Measurements from ENCODE around the gene DNAJA2. TPM values are rescaled to one million over a fixed set of nuclear protein-coding genes. Genes with fewer than 3 reads are reported as not detected.

DNAJA2 gene
- total RNA-seq, 3 donors from 2014 or later: 90.0 to 105 (median 102) TPM

DNA sequence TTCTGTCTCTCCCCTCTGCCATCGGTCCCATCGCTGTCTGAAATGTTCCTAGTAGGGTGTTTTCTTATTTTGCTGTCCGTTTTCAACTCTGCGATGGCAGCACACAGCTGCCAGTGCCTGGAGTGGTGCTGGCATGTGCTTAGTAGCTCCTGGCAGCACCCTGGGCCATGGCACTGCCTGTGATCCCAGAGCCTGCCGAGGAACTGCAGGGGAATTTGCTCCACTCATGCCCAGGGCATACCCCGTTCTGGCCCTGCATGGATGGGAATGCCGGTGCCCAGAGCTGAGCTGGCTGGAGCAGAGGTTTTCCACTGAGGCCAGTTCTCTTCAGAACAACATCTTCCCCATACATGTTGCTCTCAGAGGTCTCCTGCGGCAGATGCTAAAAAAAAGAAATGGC lies 46.2 kb downstream of the DNAJA2 start:
- Mint-ChIP-seq H3K9me3 (no peaks in the 10 kb centered on the region), H3K27me3 (ENCODE audit: low read depth) (no peaks in the 10 kb centered on the region), H3K4me3 (no peak overlapping the region), H3K36me3 (ENCODE audit: insufficient read depth) (peaks cover 9% of the 10 kb centered on the region), H3K4me1 (ENCODE audit: low read depth) (no peaks in the 10 kb centered on the region)
- DNase-seq: no peak
- no peak for ATAC-seq

DNA sequence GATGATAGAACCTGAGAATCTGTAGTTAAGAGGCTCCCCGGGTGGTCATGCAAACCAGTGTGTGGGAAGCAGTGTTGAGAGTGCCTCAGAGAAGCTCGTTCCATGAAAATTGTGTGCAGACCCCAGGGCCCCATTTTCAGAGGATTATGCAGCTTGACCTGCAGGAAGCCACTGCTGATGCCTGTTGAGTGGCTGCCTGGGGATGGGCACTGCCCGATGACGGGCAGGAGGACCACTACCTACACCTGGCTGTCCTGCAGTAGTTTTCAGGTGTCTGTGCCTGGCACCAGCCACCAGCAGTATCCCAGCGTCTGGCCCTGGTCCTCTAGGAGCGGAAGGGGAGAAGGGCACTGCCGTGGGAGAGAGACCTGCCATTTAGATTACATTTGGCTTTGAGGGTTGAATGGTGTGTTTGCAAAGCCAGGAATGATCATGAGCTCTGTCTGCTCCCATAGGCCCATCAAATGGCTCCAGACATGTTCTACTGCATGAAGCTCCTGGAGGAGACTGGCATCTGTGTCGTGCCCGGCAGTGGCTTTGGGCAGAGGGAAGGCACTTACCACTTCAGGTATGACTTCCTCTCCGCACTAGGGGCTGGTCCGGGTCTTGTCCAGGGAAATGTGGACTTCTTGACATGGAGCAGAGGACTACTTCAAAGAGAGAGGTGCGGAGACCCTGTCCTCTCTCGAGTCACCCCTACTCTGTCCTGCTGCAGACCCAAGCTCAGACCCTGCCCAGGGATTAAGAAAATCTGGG lies 46.8 kb downstream of the DNAJA2 start:
- Mint-ChIP-seq H3K4me3 (no peak overlapping the region), H3K27me3 (ENCODE audit: low read depth) (no peaks in the 10 kb centered on the region), H3K4me1 (ENCODE audit: low read depth) (no peaks in the 10 kb centered on the region), H3K9me3 (no peaks in the 10 kb centered on the region), H3K36me3 (ENCODE audit: insufficient read depth) (peaks cover 12% of the 10 kb centered on the region)
- DNase-seq (no peak), ATAC-seq (no peak)

DNA sequence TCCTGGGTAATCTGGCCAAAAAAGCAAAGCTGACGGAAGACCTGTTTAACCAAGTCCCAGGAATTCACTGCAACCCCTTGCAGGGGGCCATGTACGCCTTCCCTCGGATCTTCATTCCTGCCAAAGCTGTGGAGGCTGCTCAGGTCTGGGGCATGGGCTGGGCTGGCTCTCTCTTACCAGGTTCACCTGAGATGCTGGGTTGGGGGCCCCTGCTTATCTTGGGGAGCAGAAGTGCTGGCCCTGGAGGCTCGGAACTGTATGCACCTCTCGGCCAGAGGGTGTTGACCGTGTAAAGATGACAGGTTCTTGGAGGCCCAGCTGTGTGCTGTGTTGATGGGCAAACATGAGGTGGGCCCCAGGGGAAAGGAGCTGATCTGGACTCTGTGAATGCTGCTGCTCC lies 49.1 kb downstream of the DNAJA2 start:
- no peaks in the 10 kb centered on the region for H3K27me3 Mint-ChIP-seq (ENCODE audit: low read depth)
- H3K4me1 Mint-ChIP-seq (ENCODE audit: low read depth): peaks cover under 1% of the 10 kb centered on the region
- no peaks in the 10 kb centered on the region for H3K9me3 Mint-ChIP-seq
- ATAC-seq (no peak), DNase-seq (no peak)
- H3K4me3 Mint-ChIP-seq: no peak overlapping the region
- H3K36me3 Mint-ChIP-seq (ENCODE audit: insufficient read depth): peaks cover 12% of the 10 kb centered on the region

DNA sequence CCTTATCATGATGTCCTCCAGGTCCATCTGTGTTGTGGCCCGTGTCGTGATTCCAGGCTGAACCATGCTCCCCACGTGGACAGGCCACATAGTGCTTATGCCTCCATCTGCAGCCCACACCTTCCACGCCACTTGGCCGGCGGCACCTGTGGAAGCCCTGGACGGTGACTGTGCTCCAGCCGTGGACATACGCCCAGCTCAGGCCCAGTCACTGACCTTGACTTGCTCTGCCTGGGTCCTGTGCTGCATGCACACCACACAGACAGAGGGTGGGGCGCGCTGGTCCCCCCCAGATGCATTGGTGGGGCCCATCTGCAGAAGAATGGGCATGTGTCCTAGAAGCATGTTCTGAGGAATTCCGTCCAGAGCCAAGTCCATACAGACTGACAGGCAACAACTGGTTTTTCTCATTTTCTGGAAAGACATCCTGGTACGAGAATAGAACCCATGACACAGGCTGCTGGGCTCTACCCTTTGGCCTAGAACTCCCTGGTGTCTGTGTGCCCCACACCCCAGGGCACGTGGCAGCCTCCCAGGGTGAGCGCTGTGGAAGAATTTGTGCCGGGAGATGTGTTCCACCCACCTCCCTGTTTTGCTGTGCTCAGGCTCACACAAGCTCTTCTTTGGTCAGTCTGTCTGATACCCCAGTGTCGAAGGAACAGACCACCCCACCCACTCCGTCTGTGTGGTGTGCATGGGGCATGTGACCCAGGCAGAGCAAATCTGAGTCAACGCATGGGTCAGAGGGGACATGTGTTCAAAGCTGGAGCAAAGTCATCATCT lies 49.8 kb downstream of the DNAJA2 start:
- no peaks in the 10 kb centered on the region for H3K9me3 Mint-ChIP-seq
- DNase-seq (no peak), ATAC-seq (no peak)
- H3K36me3 Mint-ChIP-seq (ENCODE audit: insufficient read depth): peaks cover 8% of the 10 kb centered on the region
- peaks cover 6% of the 10 kb centered on the region for H3K4me1 Mint-ChIP-seq (ENCODE audit: low read depth)
- no peaks in the 10 kb centered on the region for H3K27me3 Mint-ChIP-seq (ENCODE audit: low read depth)
- H3K4me3 Mint-ChIP-seq: no peak overlapping the region

DNA sequence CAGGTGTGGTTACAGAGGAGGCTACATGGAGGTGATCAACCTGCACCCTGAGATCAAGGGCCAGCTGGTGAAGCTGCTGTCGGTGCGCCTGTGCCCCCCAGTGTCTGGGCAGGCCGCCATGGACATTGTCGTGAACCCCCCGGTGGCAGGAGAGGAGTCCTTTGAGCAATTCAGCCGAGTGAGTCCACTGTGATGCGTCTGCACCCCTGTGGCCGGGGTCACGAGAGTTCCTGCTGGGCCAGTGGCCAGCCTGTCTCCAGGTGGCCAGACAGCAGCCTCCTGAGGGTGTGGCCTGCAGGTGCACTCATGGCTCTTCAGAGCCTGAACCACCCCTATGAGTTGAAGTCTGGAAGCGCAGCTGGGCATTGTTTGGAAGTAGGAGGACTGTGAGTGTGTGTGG lies 51.2 kb downstream of the DNAJA2 start:
- H3K4me1 Mint-ChIP-seq (ENCODE audit: low read depth): peaks cover 6% of the 10 kb centered on the region

DNA sequence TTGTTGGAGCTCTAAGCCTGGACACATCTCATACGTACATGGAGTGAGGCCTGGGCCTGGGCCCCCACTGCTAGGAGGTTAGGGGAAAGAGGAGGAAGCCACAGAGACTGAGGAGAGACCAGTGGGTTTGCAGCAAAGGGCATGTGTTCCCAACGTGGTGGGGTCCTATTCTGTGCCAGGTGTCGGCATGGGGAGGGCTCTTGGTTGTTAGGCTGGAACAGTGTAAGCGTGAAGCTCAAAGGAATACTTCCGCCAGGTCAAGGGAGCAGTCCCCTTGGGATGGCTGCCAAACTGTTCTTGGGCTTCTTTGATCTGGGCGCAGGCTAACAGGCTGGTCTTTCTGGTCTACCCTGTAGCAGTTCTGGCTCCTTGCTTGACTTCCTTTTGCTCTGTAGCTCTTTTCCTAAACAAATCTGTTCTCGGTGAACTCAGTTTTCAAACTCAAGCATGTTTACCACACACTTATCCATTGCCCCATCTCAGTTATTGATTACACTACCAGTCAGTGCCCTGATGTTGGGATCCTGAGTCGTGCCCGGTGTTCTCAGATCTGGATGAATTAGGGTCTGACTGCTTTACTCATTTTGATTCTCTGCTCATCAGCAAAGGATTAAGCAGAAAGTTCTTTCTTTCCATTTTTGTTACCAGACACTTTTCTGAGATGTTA lies 52.9 kb downstream of the DNAJA2 start:
- Mint-ChIP-seq H3K4me1 (ENCODE audit: low read depth) (peaks cover 6% of the 10 kb centered on the region), H3K27me3 (ENCODE audit: low read depth) (no peaks in the 10 kb centered on the region), H3K9me3 (no peaks in the 10 kb centered on the region), H3K4me3 (no peak overlapping the region), H3K36me3 (ENCODE audit: insufficient read depth) (peaks cover 8% of the 10 kb centered on the region)
- no peak for DNase-seq
- ATAC-seq: no peak

More for the DNA sequence above, 51.2 kb downstream of the DNAJA2 start:
- Mint-ChIP-seq H3K36me3 (ENCODE audit: insufficient read depth) (peaks cover 8% of the 10 kb centered on the region), H3K27me3 (ENCODE audit: low read depth) (no peaks in the 10 kb centered on the region), H3K4me3 (no peak overlapping the region), H3K9me3 (no peaks in the 10 kb centered on the region)
- ATAC-seq: no peak
- no peak for DNase-seq

DNA sequence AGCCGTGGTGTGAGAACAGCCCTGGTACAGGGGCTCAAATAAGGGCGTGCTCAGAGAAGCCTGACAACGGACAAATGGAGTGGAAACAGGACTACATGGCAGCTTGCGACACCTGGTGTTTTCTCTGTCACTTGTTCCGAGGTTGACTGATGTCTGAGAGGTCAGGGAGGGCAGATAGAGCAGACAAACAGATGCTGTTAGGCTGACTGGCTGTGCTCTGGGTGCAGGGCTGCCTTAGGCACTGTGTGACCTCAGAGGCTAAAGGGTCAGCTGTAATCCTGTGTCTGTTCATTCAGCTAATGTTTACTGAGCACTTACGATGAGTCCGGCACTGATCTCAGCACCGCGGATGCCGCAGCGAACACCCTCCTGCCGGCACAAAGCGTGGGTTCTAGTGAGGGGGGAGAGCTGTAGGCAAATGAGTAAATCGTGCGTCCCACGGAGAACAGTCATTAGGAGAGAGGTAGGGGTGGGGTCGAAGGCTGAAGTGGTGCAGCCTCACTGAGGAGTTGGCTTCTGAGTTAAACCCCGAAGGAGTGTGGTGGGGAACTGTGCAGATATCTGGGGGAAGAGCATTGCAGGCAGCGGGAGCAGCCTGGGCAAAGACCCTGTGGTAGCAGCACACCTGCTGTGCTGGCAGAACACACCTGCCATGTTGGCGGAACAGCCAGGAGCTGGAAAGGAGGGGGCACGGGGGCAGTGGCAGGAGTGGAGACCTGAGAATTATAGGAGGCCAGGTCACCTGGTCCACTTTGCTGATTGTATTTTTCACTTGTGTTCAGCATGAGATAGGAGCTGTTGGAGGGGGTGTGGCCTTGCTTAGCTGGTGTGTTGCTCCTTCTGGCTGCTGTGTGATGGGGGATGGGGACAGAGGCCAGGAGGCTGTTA lies 54.3 kb downstream of the DNAJA2 start:
- Mint-ChIP-seq H3K36me3 (ENCODE audit: insufficient read depth) (peaks cover 8% of the 10 kb centered on the region), H3K4me3 (no peak overlapping the region), H3K27me3 (ENCODE audit: low read depth) (no peaks in the 10 kb centered on the region), H3K9me3 (no peaks in the 10 kb centered on the region), H3K4me1 (ENCODE audit: low read depth) (peaks cover 6% of the 10 kb centered on the region)
- ATAC-seq (peak; percentile 29 to 48), DNase-seq (no peak)

DNA sequence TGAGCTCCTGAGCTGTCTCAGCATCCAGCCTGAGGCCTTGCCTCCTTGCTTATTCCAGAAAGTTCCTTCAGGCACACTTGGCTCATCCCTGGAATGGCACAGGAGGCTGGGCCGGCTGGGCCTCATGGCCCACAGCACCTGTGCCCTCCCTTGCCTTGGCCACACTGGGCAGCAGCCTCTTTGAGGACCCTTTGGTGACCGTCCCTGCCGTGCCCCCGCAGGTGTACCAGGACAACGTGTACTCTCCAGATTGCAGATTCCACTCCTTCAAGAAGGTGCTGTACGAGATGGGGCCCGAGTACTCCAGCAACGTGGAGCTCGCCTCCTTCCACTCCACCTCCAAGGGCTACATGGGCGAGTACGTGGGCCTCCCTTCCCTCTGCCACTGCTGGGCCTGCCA lies 55.1 kb downstream of the DNAJA2 start:
- ATAC-seq: no peak
- peaks cover 6% of the 10 kb centered on the region for H3K4me1 Mint-ChIP-seq (ENCODE audit: low read depth)

DNA sequence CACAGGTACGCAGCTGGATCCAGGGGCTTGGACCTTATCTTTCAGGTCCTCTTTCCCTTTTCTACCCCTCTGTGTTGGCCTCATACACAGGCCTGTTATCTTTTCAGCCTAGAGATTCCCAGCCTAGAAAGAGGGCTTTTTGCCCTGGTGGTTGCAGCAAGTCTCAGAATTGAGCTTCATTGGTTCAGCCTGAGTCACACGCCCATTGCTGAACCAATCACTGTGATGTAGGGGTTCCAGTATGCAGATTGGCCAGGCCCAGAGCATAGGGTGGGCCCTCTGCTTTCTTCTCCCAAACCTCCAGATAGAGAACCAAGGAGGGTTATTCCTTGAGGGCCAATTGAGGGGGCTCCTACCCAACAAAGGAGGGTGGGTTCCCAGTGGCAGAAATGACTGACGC lies 56.5 kb downstream of the DNAJA2 start:
- ATAC-seq: no peak
- no peak for DNase-seq
- no peaks in the 10 kb centered on the region for H3K27me3 Mint-ChIP-seq (ENCODE audit: low read depth)
- no peaks in the 10 kb centered on the region for H3K36me3 Mint-ChIP-seq (ENCODE audit: insufficient read depth)
- no peak overlapping the region for H3K4me3 Mint-ChIP-seq
- H3K9me3 Mint-ChIP-seq: no peaks in the 10 kb centered on the region
- H3K4me1 Mint-ChIP-seq (ENCODE audit: low read depth): peaks cover 6% of the 10 kb centered on the region

More for the DNA sequence above, 55.1 kb downstream of the DNAJA2 start:
- no peaks in the 10 kb centered on the region for H3K27me3 Mint-ChIP-seq (ENCODE audit: low read depth)
- no peaks in the 10 kb centered on the region for H3K9me3 Mint-ChIP-seq
- peaks cover 6% of the 10 kb centered on the region for H3K36me3 Mint-ChIP-seq (ENCODE audit: insufficient read depth)
- no peak for DNase-seq
- no peak overlapping the region for H3K4me3 Mint-ChIP-seq

DNA sequence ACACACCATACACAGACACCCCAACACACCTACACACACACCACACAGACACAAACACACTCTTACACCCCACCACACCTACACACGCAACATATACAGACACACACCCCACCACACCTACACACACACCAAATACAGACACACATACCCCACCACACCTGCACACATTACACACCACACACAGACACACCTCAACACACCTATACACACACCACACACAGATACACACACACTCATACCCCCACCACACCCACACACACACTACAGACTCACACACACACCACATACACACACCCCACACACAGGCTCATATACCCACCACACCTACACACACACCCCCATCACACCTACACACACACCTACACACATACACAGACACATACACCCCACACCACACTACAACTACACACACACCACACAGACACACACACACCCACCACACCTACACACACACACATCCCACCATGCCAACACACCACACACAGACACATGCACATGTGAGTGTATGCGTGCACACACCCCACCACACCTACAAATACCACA lies 57.9 kb downstream of the DNAJA2 start:
- Mint-ChIP-seq H3K36me3 (ENCODE audit: insufficient read depth) (peaks cover 1% of the 10 kb centered on the region), H3K27me3 (ENCODE audit: low read depth) (no peaks in the 10 kb centered on the region), H3K4me3 (no peak overlapping the region), H3K4me1 (ENCODE audit: low read depth) (peaks cover 10% of the 10 kb centered on the region), H3K9me3 (no peaks in the 10 kb centered on the region)
- DNase-seq (no peak), ATAC-seq (no peak)

DNA sequence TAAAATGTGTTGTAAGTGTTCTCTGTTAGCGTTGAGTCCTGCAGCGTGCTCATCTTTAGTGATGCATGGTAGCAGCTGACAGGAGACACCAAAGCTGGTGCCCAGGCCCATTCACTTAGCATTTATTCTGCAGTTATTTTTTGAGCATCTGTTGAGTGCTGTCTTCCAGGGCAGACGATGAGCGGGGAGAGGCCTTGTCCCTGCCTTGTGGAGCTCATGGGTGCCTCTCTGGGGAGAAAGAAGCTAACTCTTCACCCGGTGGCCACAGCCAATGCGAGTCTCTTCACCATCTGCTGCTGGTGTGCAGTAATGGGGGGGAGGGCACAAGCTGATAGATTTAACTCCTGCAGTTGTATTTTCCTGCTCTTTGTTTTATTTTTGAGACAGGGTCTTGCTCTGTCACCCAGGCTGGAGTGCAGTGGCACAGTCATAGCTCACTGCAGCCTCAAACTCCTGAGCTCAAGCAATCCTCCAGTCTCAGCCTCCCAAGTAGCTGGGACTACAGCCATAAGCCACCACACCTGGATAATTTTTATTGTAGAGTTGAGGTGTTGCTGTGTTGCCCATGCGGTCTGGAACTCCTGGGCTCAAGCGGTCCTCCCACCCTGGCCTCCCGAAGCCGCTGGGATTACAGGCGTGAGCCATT lies 58.8 kb downstream of the DNAJA2 start:
- H3K27me3 Mint-ChIP-seq (ENCODE audit: low read depth): no peaks in the 10 kb centered on the region
- no peak overlapping the region for H3K4me3 Mint-ChIP-seq
- H3K36me3 Mint-ChIP-seq (ENCODE audit: insufficient read depth): peaks cover 1% of the 10 kb centered on the region
- ATAC-seq (no peak), DNase-seq (no peak)
- H3K4me1 Mint-ChIP-seq (ENCODE audit: low read depth): peaks cover 10% of the 10 kb centered on the region
- H3K9me3 Mint-ChIP-seq: no peaks in the 10 kb centered on the region

DNA sequence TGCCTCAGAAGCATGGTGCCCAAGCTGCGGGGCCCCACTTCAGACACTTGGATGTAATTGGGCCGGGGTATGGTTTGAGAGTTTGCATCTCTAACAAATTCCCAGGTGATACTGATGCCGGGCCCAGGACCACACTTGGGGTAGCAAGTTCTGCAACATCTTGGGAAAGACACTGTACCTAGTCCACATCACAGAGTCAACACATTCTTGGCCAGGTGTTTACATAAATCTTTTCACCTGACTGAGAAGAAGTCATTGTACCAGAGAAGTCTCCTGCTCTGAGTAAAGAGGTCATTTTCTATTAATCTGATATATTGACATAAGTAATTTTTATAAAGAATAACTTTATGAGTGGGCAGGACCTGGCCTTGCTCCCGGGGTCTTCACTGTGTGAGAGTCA lies 61.8 kb downstream of the DNAJA2 start:
- peaks cover 4% of the 10 kb centered on the region for H3K4me1 Mint-ChIP-seq (ENCODE audit: low read depth)

DNA sequence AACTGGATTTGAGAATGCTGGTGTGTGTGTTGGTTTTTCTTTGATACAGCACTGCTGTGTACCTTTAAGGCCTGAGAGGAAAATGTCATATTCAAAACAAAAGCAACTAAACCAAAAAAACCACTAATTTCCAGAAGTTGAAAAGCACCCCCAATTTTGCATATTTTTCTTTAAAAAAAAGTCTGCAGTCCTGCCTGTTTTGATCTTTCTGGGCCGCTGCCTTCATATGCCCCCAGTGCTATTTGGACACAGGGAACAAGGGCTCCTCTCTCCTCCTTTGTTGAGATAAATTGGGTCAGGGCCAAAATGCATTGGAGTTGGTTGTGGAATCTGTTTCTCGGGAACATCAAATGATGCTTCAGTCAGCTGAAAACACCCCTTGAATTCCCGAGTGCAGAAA lies 62.4 kb downstream of the DNAJA2 start:
- peaks cover 1% of the 10 kb centered on the region for H3K36me3 Mint-ChIP-seq (ENCODE audit: insufficient read depth)
- no peak for ATAC-seq

More for the DNA sequence above, 61.8 kb downstream of the DNAJA2 start:
- no peak for DNase-seq
- Mint-ChIP-seq H3K36me3 (ENCODE audit: insufficient read depth) (peaks cover 1% of the 10 kb centered on the region), H3K27me3 (ENCODE audit: low read depth) (no peaks in the 10 kb centered on the region), H3K9me3 (no peaks in the 10 kb centered on the region), H3K4me3 (no peak overlapping the region)
- no peak for ATAC-seq

More for the DNA sequence above, 62.4 kb downstream of the DNAJA2 start:
- Mint-ChIP-seq H3K27me3 (ENCODE audit: low read depth) (no peaks in the 10 kb centered on the region), H3K9me3 (no peaks in the 10 kb centered on the region), H3K4me3 (no peak overlapping the region), H3K4me1 (ENCODE audit: low read depth) (peaks cover 4% of the 10 kb centered on the region)
- no peak for DNase-seq

Data from activated T-cell treated with anti-CD3 and anti-CD28 coated beads, Interleukin-2, amount 50 U/mL, for 4 hours (primary cell).